ENCODE results near the gene PIP4K2B.

Gene PIP4K2B

DNA sequence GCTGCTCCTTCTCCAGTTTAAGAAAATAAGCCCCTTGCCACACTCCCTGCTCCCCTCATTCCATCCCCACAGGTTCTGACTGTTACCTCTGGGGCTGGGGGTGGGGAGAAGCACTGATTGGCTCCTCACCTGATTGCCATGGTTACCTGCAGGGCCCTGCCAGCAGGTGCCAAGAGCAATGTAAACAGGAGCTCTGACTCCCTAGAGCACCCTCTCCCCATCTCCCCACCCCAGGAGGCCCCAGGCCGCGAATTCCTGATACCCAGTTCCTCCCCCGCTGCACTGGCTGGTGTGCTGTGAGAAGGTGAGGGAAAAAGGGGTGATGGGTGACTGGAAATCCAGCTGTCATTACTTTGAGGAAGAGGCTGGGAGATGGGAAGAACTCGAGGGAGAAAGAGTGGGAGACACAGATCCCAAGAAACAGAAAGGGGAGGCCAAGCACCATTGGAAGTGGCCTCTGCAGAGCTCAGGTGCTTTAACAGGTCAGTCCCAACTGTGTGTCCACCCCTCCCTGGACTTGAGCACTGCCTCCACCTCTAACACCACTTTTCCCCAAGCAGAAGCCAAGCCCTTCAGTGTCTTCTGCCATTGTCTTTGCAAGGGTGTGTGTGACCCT lies 55.7 kb downstream of the PIP4K2B start:
- no peak for DNase-seq

DNA sequence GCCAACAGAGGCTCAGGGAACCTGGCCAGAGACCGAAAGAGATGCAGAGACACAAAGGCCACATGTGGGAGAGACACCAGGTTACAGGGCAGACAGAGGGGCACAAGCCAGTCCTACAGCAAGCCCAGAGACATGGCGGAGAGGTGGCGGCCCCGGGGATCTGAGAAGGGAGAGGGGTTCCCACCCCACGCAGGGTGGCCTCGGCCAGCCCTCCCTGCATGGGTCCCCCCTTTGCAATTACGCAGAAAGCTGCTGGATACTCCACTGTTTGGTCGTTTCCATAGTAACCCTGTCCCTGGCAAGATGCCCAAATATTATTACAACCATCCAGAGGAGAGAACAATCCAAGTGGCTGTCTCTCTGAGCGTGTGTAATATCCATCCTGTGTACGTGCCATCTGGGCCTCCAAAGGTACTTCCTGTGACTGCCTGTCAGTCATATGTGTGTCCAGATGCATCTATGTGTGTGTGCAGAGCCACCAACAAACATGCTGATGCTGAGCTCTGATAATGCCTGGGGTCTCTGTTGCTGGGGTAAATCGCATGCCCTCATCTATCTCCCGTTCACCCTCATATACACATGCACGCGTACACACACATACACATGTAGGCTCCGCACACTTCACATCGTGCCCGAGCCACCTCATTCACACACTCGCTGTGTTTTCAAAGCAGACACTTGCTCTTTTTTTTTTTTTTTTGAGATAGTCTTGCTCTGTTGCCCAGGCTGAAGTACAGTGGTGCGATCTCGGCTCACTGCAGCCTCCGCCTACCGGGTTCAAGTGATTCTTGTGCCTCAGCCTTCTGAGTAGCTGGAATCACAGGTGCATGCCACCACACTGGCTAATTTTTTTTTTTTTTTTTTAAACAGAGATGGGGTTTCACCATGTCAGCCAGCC lies 56.7 kb downstream of the PIP4K2B start:
- no peak for DNase-seq

DNA sequence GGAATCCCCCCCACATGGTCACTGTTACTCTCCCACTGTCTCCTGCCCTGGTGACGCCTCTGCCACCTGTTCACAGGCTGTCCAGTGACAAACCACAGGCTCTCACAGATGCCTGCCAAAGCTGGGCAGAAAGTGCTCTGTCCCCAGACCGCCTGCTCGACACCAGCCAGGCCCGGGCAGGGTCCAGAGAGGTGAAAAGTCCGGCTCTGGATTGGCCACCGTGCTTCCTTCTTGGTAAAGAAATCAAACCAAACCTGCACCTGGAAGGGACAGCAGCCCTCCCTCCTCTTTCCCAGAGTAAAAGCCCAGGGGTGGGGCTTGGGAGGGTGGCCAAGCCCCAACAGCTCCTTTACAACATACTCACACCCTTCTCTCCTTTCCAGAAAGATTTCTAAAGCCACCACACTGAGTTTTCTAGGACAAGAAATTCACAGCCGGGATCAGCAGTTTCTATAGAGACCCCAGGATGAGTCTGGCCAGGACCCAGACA lies 57.4 kb downstream of the PIP4K2B start:
- no peak for DNase-seq

GRCh38 chr17:38741461-38741860 lies 57.9 kb downstream of the PIP4K2B start:
- DNase-seq, result no peak

DNA sequence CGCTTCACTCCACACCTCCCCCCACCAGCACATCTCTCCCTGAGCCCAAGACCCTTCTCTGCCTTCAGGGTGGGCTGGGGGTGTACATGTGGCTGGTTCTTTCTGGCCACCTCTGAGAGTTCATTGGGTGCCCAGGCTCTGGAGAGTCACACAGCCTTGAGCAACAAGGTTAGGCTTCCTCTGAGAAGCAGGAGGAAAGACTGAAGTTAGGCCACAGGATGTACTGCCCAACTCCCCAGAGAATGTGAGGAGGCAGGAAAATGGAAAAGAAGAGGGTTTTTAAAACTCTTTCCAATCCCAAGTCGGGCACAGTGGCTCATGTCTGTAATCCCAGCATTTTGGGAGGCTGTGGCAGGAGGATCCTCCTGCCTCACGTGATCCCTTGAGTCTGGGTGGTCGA lies 58.5 kb downstream of the PIP4K2B start:
- no peak for DNase-seq

GRCh38 chr17:38740044-38740443 lies 59.3 kb downstream of the PIP4K2B start:
- DNase-seq, result no peak

DNA sequence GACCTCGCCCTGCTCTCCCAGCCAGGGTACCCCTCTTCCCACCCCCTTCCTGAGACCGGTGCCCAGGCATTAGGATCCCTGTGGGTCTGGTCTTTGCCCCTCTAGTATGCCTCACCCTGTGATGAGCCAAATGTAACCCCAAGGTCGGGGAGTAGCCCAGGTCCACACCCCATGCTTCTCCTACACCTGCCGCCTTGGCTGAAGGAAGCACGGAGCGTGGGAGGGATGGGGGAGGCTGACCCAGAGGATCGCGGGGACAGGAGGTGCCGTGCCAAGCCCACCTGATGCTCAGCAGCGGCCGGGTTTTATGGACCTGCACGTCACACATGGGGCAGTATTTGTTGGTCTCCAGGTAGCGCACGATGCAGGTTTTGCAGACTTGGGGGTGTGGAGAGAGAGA lies 60.1 kb downstream of the PIP4K2B start:
- no peak for DNase-seq

- DNase-seq, result no peak
Observed at GRCh38 chr17:38738686-38739085, 60.7 kb downstream of the PIP4K2B start.

DNA sequence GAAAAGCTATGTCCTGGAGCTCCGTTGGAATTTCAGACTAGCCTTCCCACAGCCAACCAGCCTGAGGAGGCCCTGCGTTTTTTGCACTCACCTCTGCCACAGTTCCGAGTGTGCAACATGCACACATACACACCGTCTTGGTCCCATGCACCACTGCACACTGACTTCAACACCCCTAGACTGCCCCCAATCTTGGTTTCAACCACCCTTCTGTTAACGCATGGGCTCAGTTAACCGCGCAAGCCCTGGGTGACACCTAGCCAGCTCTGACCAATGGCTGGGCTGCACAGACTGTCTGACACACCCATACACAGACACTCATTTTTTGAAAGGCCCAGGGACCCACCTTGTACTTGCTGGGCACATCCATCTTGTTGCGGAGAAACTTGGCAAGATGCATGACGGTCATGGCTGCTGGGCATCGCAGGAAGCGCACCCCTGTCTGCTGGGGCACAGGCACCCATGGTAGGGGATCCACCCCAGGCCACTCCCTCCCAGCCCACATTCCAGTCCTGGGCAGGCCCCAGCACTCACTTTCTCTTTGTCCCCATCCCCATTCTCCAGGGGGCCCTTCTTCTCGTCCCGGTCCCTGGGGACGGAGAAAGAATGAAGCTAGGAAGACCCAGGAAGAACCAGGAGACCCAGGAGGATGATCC lies 61.2 kb downstream of the PIP4K2B start:
- DNase-seq, result no peak

- DNase-seq, result no peak
Observed at GRCh38 chr17:38735161-38735997, 64.0 kb downstream of the PIP4K2B start.

DNA sequence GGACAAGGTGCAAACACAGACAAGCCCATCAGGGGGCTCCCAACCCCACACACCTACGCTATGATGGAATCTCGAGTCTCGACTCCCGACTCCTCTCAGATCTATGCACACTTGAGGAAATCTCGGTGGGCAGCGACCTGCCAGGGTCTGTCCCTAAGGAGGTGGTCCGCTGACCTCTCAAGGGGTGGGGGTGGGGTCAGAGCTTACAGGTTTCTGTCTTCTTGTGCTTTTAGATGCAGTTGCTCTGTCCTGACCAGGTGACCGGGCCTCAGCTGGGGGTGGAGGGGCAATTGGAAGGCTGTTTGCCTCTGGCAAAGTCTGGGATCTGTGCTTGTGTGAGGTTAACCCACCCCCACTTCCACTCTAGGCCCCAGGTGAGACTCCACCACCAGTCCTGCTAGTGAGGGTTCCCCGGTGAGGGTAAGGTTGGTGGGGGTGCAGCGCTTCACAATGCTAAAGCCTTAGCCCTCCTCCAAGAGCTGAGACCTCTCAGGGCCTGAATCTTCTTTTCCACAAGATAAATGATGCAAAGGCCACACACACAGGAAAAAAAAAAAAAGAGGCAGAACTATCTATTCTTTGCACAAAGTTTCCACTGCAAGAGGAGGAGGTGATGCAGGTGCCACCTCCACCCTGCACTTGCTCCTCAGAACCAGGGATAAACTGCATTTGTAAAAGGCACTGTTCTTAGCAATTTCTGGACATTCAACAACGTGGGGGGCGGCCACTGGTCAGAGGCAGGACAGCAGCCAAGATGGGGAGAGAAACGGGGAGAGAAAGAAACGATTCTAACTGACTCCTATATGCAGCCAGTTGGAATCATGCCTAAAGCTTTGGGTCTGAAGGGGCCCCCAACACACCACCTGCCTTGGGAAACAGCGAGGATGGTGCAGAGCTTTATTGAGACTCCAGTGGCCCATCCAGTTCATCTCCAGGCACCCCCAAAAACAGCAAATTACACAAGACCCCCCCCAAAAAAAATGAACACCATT lies 65.1 kb downstream of the PIP4K2B start:
- DNase-seq, result no peak

GRCh38 chr17:38733282-38733981 lies 65.9 kb downstream of the PIP4K2B start:
- no peak for DNase-seq

DNA sequence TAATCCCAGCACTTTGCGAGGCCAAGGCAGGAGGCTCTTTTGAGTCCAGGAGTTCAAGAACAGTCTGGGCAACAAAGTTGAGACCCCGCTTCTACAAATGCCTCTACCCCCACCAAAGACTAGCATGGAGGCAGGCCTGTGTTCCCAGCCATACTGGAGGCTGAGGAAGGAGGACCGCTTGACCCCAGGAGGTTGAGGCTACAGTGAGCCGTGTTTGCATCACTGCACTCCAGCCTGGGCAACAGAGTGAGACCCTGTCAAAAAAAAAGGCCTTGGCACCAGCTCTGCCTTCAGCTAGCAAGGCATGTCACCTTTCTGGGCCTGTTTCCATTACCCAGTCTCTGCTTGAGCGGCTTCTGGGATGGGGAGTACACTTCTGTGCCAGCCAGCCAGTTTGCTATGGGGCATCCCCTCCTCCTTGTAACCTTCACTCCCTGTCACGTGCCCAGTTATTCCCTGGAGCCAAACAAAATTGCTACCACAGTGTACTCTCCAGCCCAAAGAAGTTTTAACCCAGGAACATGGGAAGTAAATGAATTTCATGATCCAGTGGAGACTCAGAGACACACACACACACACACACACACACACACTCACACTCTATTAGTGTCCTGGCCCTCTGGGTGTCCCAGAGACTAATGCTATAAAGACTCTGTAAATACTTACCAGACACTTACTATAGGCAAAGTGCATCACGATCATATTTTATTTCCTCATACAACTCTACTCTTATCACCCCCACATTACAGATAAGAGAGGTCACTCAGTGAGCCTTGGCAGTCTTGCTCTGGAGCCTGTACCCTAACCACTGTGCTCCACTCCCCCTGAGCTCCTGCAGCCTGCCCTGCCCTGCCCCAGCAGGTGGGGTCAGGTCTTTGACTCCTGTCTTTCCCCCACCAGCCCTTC lies 66.7 kb downstream of the PIP4K2B start:
- DNase-seq, result no peak

DNA sequence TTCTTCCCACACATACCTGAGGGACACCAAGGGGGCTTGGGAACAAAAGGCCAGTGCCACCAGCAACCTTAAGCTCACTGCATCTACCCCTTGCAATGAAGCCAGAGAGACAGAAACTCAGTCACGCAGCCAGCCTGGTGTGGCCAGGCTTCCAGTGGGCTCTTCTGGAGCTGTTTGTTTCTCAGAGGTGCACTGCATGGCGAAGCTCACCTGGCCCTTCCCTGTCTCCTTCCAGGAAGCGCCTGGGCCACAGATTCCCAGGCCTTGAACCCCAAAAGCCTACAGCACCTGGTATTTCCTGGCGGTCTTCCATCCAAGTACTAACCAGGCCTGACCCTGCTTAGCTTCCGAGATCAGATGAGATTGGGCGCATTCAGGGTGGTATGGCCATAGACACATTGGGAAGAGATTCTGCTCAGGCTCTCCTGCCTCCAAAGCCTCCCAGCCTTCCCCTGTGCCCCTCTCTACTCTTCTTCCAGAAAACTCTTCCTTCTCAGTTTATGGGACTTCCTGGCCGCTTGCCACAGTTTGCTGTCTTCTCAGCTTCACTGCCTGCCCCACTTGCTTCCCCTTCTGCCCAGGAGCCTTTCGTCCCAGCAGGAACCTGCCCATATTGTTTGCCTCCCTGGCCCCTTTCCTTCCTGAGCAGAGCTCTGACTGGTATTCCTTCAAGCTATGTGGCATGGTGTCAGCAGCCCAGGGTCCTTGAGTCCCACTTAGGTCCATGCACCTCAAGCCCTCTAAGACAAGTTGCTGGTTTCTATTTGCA lies 67.6 kb downstream of the PIP4K2B start:
- DNase-seq, result no peak

DNA sequence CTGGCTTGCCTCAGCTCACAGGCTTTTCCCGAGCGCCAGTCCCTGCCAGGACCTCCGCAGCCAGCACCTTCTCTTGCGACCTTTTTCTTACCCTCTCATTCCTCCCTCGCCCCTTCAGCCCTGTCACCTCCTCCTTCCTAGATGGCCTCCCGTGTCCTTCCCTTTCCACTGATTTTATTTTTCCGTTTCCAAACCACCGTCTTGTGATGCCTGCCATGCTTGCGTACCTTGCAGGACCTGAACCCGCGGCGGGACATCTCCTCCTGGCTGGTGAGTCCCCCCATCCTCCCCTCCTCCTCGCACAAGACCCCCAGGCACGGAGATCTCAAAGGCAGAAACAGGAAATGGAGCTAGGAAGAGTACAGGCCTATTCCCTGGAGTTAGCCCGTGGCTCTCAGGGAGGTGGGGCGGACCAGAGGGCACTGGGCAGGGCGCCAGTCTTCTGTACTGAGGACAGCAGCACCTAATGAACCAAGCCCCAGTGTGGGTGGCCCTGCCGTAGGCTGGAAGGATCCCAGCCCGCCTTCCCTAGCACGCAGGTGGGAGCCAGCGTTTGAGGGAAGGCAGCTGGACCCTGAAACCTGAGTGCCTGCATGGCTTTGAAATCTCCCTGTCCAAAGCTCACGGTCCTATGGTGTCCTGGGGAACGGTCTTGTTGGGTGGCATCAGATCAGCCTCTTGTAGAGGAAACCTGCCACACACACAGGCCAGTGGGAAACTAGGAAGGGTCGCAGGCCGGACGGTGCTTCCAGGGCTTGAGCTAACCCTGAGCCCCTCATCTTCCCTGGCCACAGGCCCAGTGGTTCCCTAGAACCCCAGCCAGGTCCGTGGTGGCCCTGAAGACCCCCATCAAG lies 68.6 kb downstream of the PIP4K2B start:
- no peak for DNase-seq

DNA sequence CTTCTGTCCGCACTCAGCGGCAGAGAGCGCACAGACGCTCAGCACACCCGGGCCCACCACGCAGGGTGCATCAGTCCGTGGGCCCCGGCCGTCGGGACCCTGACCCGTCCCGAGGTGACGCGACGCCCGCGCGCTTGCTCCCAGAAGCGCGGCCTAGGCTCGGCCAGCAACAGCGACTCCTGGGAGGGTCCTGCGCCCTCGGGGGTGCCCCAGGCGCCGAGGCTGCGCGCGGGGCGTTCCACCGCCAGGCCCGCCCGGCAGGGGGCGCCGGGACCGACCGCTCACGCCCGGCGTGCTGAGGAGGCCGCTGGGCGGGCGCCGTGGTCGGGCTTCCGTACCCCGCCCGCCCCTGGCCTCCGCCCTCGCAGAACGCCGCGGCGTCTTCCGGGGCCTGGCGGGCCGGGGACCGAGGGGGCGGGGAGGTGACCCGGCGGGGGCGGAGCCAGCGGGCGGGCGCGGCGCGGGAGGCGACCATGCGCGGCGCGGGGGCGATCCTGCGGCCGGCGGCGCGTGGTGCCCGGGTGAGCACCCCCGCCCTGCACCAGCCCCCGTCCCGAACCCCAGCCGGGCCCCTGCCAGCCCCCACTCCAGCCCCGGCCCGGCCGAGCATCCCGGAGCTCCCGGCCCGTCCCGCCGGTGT lies 69.3 kb downstream of the PIP4K2B start, which contains the start of gene CISD3:
Gene CISD3, plus strand, starts transcription at position 456 of the 640 bp plus-strand sequence. Its CDS starts 18 bp downstream, at position 474.
- no peak for DNase-seq

DNA sequence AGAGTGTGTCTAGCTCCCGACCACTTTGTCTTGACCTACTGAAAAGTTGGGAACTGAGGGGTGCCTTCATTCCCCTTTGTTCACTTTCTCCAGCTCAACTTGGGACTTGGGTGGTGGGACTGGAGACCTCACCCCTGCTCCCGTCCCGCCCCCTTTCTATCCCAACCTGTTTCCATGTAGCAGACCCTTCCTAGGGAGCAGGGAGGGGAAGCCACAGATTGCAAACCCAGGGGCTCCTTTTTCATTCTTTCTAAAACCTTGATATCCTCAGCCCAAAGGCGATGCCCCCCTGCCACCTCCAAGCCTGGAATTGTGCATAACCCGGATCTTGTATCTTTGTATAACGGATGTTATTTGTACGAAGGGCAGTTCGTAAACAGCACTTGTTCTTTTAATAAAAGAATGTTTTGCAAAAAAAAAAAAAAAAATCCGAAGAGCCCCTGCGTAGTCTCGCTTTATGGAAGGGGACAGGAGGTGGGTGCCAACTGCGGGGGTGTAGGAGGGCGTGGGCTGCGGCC lies 69.9 kb downstream of the PIP4K2B start:
- no peak for DNase-seq
